OCI-LY7 (cell line): Measurements from ENCODE around the gene PTGDR. TPM values are rescaled to one million over a fixed set of nuclear protein-coding genes. Genes with fewer than 3 reads are reported as not detected.

ENCODE experiments used
- BruUV-seq: library from RNA; stranded (reverse); fragments of 400-500 nt; replicated peaks from 2 replicates; lab custom pipeline; 2021; lab: Mats Ljungman, UMichigan
- CTCF ChIA-PET: fragments of 300-600 bp; sonication (Branson Sonifier 250); formaldehyde crosslinking; loops from one replicate; lab custom pipeline; 2022; ENCODE audit warnings: antibody characterized with exemption; ENCODE audit not compliant: unreplicated experiment; lab: Charles Lee
- POLR2A ChIA-PET: fragments of 300-600 bp; sonication (Branson Sonifier 250); formaldehyde crosslinking; loops from one replicate; lab custom pipeline; 2022; ENCODE audit warnings: antibody characterized with exemption; lab: Charles Lee
- DNase-seq: peaks from one replicate; pipeline ENCODE4 v3.0.0-alpha.2; 2015; ENCODE audit warnings: low spot score
- H2AFZ ChIP-seq: fragments of 200-600 bp; sonication (generic), shearing (Covaris generic); 2 replicates; pipeline ENCODE4 v1.6.1; 2014; ENCODE audit warnings: mild to moderate bottlenecking, antibody characterized with exemption, low read length, moderate library complexity
- H3K27ac ChIP-seq: fragments of 200-600 bp; sonication (generic); 2 replicates; pipeline ENCODE4 v1.5.1; 2014; ENCODE audit warnings: mixed run types, low read depth, mild to moderate bottlenecking, moderate library complexity, low read length, inconsistent platforms; ENCODE audit not compliant: poor library complexity, severe bottlenecking
- H3K36me3 ChIP-seq: fragments of 200-600 bp; sonication (generic); 2 replicates; pipeline ENCODE4 v1.6.1; 2014; ENCODE audit warnings: mild to moderate bottlenecking, antibody characterized with exemption, low read length, moderate library complexity, mixed read lengths; ENCODE audit not compliant: insufficient read depth
- H3K4me1 ChIP-seq: fragments of 200-600 bp; sonication (generic); 2 replicates; pipeline ENCODE4 v1.5.1; 2014; ENCODE audit warnings: mild to moderate bottlenecking, low read length; ENCODE audit not compliant: insufficient read depth, poor library complexity, severe bottlenecking
- H3K4me2 ChIP-seq: fragments of 200-600 bp; sonication (generic); 2 replicates; pipeline ENCODE4 v1.6.1; 2014; ENCODE audit warnings: mild to moderate bottlenecking, low read length
- H3K4me3 ChIP-seq: fragments of 200-600 bp; sonication (generic); 2 replicates; pipeline ENCODE4 v1.5.1; 2014; ENCODE audit warnings: mild to moderate bottlenecking, low read depth, low read length; ENCODE audit not compliant: poor library complexity, severe bottlenecking
- H3K79me2 ChIP-seq: fragments of 200-600 bp; sonication (generic); 2 replicates; pipeline ENCODE4 v1.6.1; 2016; ENCODE audit warnings: low read depth, mild to moderate bottlenecking, low read length, moderate library complexity, mixed read lengths; ENCODE audit not compliant: insufficient read depth
- H3K9me2 ChIP-seq: fragments of 200-600 bp; sonication (generic); 2 replicates; pipeline ENCODE4 v1.6.1; 2016; ENCODE audit warnings: mild to moderate bottlenecking, low read length, mixed read lengths; ENCODE audit not compliant: insufficient read depth
- H3K9me3 ChIP-seq: fragments of 200-600 bp; sonication (generic); 2 replicates; pipeline ENCODE4 v1.6.1; 2014; ENCODE audit warnings: mild to moderate bottlenecking, mixed run types, low read length, mixed read lengths
- H4K20me1 ChIP-seq: fragments of 200-600 bp; sonication (generic); 2 replicates; pipeline ENCODE4 v1.6.1; 2014; ENCODE audit warnings: mild to moderate bottlenecking, antibody characterized with exemption, low read length, moderate library complexity, mixed read lengths; ENCODE audit not compliant: insufficient read depth
- EZH2phosphoT487 ChIP-seq: fragments of 200-600 bp; sonication (generic); IDR thresholded peaks from 2 replicates; pipeline ENCODE4 v1.6.1; 2018; ENCODE audit warnings: low read depth, borderline replicate concordance, mild to moderate bottlenecking, mixed run types, antibody characterized with exemption, low read length, moderate library complexity, mixed read lengths
- intact Hi-C: fragments of 100-400 bp; cut with micrococcal nuclease; formaldehyde crosslinking; loops from one replicate; pipeline ENCODE4 v1.10.0; 2022; ENCODE audit not compliant: unreplicated experiment
- total RNA-seq, 2 experiments: library from RNA; depleted of rRNA in 1 of 2; stranded (reverse); fragments of >200 nt in 1 of 2; shearing (Covaris generic) in 1 of 2; gene quantifications; 2 replicates each; pipeline ENCODE4 v1.2.3, GENCODE V29; 2014 to 2022
- TF ChIP-seq, protein P1 (sequence below): fragments of 200-600 bp; sonication (generic); conservative IDR thresholded peaks from 2 replicates; pipeline ENCODE4 v1.5.1; 2014; ENCODE audit warnings: mild to moderate bottlenecking, antibody characterized with exemption, low read length, moderate library complexity, mixed read lengths

The PTGDR gene
- total RNA-seq, 2 experiments from 2014 or later, result not detected

DNA sequence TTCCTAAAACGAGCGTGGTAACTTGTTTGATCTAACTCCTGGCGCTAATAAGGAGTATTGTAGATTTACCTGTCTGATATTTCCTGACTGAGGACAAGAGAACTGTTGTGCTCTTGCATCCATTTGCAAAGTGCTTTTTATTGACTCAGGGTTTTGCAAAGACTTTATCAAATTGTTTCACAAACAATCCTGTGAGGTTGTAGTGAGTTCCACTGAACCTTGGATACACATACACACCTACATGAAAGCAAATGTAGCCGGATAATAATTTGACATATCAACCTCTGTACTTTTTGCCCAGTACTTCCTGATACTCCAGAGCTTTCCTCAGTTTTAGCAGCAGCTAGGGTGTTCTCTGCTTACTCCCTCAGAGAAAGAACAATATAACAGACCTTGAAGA is 39.9 kb downstream of the PTGDR start:
- no peak overlapping the region for H3K4me3 ChIP-seq
- H2AFZ ChIP-seq, result no peak overlapping the region
- H3K79me2 ChIP-seq, result no peaks in the 10 kb centered on the region
- peaks cover 5% of the 10 kb centered on the region for H3K4me1 ChIP-seq
- TF ChIP-seq, protein P1, sequence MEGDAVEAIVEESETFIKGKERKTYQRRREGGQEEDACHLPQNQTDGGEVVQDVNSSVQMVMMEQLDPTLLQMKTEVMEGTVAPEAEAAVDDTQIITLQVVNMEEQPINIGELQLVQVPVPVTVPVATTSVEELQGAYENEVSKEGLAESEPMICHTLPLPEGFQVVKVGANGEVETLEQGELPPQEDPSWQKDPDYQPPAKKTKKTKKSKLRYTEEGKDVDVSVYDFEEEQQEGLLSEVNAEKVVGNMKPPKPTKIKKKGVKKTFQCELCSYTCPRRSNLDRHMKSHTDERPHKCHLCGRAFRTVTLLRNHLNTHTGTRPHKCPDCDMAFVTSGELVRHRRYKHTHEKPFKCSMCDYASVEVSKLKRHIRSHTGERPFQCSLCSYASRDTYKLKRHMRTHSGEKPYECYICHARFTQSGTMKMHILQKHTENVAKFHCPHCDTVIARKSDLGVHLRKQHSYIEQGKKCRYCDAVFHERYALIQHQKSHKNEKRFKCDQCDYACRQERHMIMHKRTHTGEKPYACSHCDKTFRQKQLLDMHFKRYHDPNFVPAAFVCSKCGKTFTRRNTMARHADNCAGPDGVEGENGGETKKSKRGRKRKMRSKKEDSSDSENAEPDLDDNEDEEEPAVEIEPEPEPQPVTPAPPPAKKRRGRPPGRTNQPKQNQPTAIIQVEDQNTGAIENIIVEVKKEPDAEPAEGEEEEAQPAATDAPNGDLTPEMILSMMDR, result no peak
- no peak for TF ChIP-seq EZH2phosphoT487
- H3K27ac ChIP-seq, result no peak overlapping the region
- H3K36me3 ChIP-seq, result no peaks in the 10 kb centered on the region
- H4K20me1 ChIP-seq, result no peaks in the 10 kb centered on the region
- POLR2A ChIA-PET, result no interaction called here
- DNase-seq, result no peak
- no peaks in the 10 kb centered on the region for H3K9me2 ChIP-seq
- no peak overlapping the region for H3K4me2 ChIP-seq
- BruUV-seq, result no TSS peak
- intact Hi-C loops, result no loop called here
- no peaks in the 10 kb centered on the region for H3K9me3 ChIP-seq
- CTCF ChIA-PET, result no interaction called here

DNA sequence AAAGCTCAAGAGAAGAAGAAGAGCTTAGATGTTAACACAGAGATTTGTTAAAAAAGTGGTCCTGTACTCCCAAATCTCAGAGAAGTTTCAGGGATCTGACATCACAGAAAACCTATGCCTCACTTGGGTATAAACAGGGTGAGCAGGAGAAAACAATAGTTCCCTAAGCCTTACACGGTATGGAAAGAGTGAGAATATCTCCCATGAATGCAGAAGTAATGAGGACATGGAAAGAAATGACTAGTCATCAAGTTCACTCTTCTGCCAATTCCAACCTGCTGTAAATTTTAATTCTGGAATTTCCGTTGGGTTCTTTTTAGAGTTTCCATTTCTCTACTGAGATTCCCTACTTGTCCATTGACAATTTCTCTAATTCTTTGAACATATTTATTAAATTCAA is 40.4 kb downstream of the PTGDR start:
- POLR2A ChIA-PET, result no interaction called here
- Histone ChIP-seq H3K4me1 (peaks cover 5% of the 10 kb centered on the region), H3K9me2 (no peaks in the 10 kb centered on the region), H3K27ac (no peak overlapping the region), H3K9me3 (no peaks in the 10 kb centered on the region), H4K20me1 (no peaks in the 10 kb centered on the region), H3K4me3 (no peak overlapping the region), H3K36me3 (no peaks in the 10 kb centered on the region), H3K4me2 (no peak overlapping the region), H2AFZ (no peak overlapping the region), H3K79me2 (no peaks in the 10 kb centered on the region)
- BruUV-seq, result no TSS peak
- no peak for DNase-seq
- intact Hi-C loops, result no loop called here
- no peak for TF ChIP-seq EZH2phosphoT487
- TF ChIP-seq, protein P1, result no peak
- CTCF ChIA-PET, result no interaction called here

DNA sequence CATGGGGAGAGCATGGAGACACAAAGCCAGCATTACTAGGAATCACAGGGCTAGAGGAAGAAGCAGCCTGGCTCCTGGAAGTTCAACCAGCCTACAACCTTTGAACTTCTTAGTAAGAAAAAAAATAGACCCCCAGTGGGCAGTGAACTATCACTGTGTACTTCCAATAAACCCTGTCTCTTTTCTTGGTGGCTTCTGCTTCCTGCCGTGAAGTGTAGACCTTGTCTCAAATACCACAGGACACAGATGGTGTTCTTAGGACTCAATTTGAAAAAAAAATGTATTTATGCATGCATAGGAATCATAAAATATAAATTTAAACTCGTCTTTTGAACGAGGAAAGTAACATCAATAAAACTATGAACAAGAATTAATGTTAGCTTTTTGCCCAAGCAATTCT is 43.0 kb downstream of the PTGDR start:
- TF ChIP-seq EZH2phosphoT487, result no peak
- TF ChIP-seq, protein P1, result no peak
- BruUV-seq, result no TSS peak
- no peaks in the 10 kb centered on the region for H3K36me3 ChIP-seq
- DNase-seq, result no peak
- H3K9me2 ChIP-seq, result no peaks in the 10 kb centered on the region
- H3K4me2 ChIP-seq, result no peak overlapping the region
- H3K9me3 ChIP-seq, result no peaks in the 10 kb centered on the region
- H4K20me1 ChIP-seq, result no peaks in the 10 kb centered on the region
- H3K27ac ChIP-seq, result no peak overlapping the region
- CTCF ChIA-PET, result no interaction called here
- POLR2A ChIA-PET, result interaction anchor here (0.6 to 1.5 kb wide), 2 partner anchors 8 to 150 kb away, joined by 4 to 5 read pairs; no protein-coding TSS in a partner anchor
- H3K79me2 ChIP-seq, result no peaks in the 10 kb centered on the region
- intact Hi-C loops, result no loop called here
- H2AFZ ChIP-seq, result no peak overlapping the region
- peaks cover 5% of the 10 kb centered on the region for H3K4me1 ChIP-seq
- H3K4me3 ChIP-seq, result no peak overlapping the region
